Embryonic facial prominence (tissue), 1 donor: ENCODE results near the gene HCFC1R1.
"Not testable (repeated sequence)": the region's sequence is repeated elsewhere in the genome, so short reads cannot be mapped to it uniquely, and the experiment has no call there.

Experiments
- DNase-seq: peaks from one replicate; pipeline ENCODE4 v3.0.0-alpha.2; 2016; ENCODE audit errors: extremely low spot score

HCFC1R1 gene

GRCh38 chr16:3023669-3024478 is at the start of gene HCFC1R1, which contains the start of gene THOC6:
Gene HCFC1R1, minus strand, starts transcription at chr16:3023942. Its CDS starts 1 bp downstream, at chr16:3023941.
Gene THOC6, plus strand, starts transcription at chr16:3024035. Its CDS starts 292 bp downstream, at chr16:3024327.
- DNase-seq = peak; percentile 91

GRCh38 chr16:3073448-3073847 is 49.7 kb upstream of the HCFC1R1 start:
- DNase-seq = no peak

- DNase-seq = not testable (repeated sequence)
These were observed 49.0 kb upstream of the HCFC1R1 start for GRCh38 chr16:3072576-3073263.

- DNase-seq = not testable (repeated sequence)
These were observed 48.4 kb upstream of the HCFC1R1 start for GRCh38 chr16:3072148-3072547.

- no peak for DNase-seq
These were observed 47.9 kb upstream of the HCFC1R1 start for GRCh38 chr16:3071655-3072054.

GRCh38 chr16:3070608-3071111 is 46.9 kb upstream of the HCFC1R1 start:
- DNase-seq = no peak

GRCh38 chr16:3069146-3069545 is 45.4 kb upstream of the HCFC1R1 start:
- DNase-seq = not testable (repeated sequence)

GRCh38 chr16:3068487-3068886 is 44.7 kb upstream of the HCFC1R1 start:
- DNase-seq = no peak

GRCh38 chr16:3066440-3066748 is 42.7 kb upstream of the HCFC1R1 start:
- no peak for DNase-seq

GRCh38 chr16:3065742-3066439 is 42.1 kb upstream of the HCFC1R1 start:
- no peak for DNase-seq

GRCh38 chr16:3065069-3065741 is 41.5 kb upstream of the HCFC1R1 start, which contains the start of gene IL32:
Gene IL32, plus strand, starts transcription at chr16:3065640. Its CDS starts 172 bp downstream, at chr16:3065812.
- DNase-seq = no peak

GRCh38 chr16:3063625-3064386 is 40.1 kb upstream of the HCFC1R1 start:
- no peak for DNase-seq

GRCh38 chr16:3062553-3062952 is 38.8 kb upstream of the HCFC1R1 start:
- no peak for DNase-seq

- no peak for DNase-seq
These were observed 36.8 kb upstream of the HCFC1R1 start for GRCh38 chr16:3060339-3061127.

GRCh38 chr16:3059723-3060242 is 36.0 kb upstream of the HCFC1R1 start:
- no peak for DNase-seq

GRCh38 chr16:3059041-3059722 is 35.4 kb upstream of the HCFC1R1 start:
- peak; percentile 62 for DNase-seq

GRCh38 chr16:3058139-3059030 is 34.6 kb upstream of the HCFC1R1 start:
- no peak for DNase-seq
